GM19240 (cell line): ENCODE results near the gene DUOXA2.
"Not testable (repeated sequence)": the region's sequence is repeated elsewhere in the genome, so short reads cannot be mapped to it uniquely, and the experiment has no call there.

Experiments
- DNase-seq: peaks from one replicate; pipeline ENCODE4 v3.0.0; 2011; ENCODE audit warnings: low spot score; ENCODE audit not compliant: insufficient read length

The DUOXA2 gene

DNA sequence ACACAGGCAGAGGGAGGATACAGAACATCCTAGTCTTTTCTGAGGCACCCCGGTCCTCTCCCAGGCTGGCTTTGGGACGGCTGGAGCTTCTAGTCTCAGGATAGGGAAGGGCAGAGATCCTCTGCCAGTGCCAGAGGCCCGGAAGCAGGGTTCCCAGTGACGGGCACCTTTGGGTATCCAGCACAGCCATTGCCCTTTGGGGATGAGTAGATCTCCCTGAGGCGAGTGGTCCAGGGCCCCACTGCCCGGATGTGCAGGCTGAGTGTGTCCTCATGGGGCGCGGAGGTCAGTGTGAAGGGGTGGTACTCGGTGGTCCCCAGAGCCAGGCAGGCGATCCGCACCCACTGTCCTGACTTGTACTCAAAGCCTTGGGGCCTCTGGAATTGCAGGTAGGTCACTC, 18.5 kb upstream of the DUOXA2 start:
- no peak for DNase-seq

DNA sequence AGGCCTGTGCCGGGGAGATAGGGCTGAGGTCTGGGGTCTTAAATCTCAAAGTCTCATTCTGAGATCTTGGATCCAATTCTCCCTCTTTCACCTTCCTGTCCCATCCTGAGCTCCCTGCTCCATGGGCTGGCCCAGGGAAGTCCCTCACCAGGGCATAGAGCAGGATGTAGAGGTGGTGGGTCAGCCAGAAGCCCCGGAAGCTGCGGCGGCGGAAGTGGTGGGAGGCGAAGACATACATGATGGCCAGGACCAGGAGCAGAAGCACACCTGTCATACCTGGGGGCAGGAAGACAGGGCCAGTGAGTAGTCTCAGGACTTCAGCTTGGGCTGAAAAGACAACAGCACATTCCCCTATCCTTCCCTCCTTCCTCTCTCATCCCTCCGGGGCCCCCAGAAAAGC, 16.7 kb upstream of the DUOXA2 start:
- DNase-seq = no peak

DNA sequence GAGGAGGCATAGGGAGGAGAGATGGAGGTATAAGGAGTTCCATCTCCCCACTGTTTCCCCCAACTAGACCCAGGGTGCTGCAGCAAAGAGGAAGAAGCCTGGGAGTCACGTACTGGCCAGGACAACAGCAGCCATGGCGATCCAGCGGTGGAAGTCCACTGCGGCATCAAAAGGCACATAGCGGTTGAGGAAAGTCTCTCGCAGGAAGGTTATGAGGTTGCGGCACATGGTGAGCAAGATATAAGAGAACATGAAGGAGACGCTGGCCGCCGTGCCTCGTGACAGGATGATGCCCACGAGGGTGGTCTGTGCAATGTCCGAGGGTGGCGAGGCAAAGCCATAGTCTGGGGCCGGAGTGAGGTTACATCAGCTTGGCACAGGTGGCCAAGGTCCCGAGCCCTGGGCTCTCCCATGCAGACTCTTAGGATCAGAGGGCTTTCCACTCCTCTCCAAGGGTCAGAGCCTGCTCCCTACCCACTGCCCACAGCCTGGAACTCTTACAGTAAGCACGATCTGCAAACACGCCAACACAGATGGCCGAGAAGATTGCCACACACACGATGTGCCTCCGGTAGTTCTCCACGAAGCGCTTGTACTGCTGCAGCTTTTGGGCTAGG, 14.5 kb upstream of the DUOXA2 start:
- DNase-seq = no peak

DNA sequence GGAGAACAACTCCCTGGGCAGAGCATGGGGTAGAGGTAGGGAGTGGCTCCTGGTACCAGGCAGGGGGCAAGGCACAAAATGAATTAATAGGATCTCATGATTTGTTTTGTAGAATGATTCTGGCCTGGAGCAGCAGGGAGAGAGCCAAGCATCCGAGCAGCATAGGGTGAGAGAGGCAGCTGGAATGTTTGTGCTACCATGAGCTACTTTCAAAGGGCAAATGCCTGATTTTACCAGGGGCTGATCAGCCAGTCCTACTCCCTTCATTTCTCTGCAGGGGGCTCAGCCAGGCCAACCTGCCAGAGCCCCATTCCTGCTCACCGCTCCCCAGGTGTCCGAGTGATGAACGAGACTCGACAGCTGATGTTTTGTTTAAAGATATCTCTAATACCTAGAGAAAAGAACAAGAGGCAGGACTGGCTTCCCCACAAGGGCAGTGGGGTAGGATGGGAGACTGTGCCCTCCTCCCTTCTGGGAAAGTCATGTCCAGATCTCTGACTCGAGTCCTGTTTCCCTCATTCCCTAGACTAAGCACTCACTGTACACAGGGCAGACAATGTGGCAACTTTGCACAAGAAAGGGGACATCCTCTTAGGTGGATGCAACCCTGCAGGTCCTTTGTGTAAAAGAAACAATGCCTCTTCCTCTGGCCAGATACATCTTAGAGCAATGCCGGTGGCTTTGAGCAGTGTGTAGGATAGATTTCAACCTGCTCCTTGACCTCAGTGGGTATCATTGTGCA, 13.1 kb upstream of the DUOXA2 start:
- no peak for DNase-seq

DNA sequence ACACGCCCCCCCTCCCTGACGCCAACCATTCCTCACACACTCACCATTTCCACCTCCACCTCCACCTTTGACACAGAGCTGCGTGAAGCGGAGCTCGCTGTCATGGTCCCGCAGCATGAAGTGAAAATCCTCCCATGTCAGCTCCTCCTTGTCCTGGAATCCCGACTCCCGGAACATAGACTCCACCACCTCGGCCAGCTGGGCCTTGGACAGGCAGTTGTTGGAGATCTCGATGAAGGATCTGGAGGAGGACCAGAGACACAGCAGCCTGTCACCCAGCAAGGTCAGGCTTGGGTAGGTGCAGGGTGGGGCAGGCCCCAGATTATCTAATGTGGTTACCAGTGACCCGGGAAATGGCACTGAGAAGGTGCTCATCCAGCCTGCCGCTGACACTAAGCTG, 12.4 kb upstream of the DUOXA2 start:
- DNase-seq = no peak

DNA sequence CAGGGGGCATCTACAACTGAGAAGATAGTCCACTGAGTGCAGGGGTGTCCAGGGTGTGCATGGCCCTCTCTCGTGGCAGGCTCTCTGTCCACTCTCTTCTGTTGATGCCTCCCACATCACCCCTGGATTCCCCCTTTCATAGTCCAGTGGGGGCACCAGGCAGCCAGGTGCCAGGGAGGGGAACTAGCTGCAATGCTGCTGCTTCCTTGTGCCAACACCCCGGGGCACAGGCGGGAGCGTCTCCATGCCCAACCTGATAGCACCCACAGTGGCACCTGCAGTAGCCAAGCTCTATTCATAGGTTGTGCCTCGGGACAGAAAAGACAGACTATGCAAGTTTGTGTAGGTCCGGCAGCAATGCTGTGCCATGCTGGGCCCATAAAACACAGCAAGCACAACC, 11.9 kb upstream of the DUOXA2 start:
- no peak for DNase-seq

DNA sequence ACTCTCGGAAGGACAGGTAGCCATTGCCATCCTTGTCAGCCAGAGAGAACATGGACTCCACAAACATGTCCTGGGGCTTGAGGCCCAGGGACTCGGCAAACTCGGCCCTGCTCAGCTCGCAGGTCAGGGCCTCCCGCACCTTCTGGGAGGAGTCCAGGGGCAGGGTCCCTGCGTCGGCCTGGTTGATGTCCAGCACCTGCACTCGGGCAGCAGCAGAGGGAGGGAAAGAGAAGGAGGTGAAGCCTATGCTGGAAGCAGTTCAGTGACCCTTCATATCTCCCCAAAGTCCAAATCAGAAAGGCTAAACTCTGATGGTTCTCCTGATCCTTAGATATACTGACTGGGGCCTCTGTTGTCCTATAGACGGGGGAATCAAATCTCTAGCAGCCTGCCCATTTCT, 10.0 kb upstream of the DUOXA2 start:
- not testable (repeated sequence) for DNase-seq

DNA sequence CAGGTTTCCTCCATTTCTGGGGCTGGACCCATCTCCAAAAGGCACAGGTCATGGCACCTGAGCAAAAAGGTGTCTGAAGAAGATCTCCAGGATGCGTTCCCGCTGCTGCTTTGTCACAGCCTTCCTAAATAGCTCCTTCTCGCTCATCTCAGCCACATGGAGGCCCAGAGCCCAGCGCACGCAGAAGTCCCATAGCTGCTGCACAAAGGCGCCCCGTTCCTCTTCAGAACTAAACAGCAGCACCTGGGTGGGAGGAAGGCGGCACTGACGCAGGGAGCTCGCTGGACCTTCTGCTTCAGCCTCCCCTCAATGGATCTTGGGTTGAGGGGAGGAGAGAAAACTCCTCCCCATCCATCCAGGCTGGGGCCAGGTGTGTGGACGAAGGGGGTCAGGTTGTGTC, 8.5 kb upstream of the DUOXA2 start:
- DNase-seq = no peak

DNA sequence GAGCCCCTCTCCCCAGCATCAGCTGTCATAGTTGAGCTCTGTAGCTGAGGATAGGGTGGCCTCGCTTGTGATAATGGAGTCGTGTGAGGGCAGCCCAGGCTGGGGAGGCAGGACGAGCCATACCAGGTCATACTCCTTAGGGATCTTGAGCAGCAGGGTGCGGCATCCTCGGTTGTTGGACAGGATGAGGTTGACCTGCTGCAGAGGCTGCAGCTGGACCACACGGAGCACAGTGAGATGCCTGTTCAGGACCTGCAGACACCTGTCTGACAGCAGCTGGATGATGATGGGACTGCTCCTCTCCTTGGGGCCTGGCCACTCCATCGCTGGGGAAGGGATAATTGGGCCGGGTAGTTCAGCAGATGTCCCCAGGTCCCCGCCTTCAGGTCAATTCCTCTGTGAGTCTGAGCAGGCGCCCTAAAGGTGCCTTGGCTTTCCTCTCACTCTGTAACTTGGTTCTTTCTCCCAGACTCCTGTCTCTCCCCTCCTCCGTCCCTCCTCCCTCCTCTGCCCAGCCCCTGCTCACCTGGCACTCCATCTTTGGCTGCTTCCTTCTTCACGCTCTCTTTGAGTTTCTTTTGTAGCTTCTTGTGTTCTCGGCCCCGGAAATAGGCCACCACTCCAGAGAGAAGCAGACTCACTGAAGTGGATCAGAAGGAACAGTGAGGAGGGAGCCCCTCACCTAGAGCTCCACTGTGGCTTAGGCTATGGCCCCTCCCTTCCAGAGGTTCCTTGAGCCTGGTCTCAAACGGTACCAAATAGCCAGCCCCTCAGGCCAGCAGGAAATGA, 7.9 kb upstream of the DUOXA2 start:
- DNase-seq = no peak

DNA sequence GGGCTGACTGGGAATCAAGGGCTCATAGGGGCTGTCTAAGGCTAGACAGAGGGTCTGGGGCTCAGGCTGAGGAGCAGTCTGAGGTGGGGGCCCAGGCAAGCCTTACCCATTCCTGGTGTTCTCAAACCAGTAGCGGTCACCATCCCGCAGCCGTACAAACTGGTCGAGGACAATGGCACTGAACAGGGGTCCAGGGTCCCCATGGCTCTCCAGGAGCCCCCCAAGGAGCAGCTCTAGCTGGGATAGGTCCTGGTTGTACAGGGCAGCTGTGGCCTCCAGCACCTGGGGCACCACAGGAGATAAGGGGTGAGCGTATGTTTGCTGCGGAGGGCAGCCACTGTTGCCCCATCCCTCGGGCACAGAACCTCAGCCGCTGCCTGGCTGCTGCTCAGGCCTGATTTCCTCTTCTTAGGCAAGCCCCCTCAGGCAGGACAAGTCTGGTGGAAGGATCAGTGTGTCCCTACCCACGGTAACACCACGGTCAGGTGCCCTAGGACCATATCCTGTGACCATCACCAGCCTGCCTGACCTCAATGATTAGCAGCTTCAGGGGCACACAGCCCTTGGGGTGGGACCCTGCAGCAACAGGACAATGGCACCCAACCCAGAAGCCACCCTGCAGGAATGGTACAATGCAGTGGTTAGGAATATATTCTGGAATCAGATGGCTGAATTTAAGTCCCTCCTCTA, 6.0 kb upstream of the DUOXA2 start:
- no peak for DNase-seq

DNA sequence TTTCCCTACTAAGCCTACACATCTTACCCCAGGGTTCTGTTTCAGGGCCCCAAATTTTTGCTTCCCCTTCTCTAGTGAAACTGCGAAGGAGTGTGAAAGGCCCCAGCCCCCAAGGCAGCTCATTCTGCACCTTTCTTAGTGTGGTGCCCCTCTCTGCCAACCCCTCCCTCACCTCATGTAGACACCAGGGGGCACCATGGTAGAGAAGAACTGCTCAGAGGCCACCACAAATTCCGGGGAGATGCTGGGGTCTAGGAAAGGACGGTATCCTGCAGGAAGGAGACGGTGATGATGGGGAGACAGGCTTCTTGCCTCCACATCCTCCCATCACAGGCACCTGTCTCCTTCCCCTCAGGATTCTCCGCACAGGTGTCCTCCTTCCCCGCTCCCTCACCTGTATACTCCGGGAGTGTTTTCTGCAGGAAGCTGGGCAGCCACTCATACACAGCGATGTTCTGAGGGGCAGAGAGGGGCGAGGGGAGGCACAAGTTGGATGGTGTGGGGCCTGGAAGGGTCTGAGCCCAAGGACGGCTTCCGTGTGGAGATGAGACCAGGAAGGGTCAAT, 3.8 kb upstream of the DUOXA2 start:
- no peak for DNase-seq

DNA sequence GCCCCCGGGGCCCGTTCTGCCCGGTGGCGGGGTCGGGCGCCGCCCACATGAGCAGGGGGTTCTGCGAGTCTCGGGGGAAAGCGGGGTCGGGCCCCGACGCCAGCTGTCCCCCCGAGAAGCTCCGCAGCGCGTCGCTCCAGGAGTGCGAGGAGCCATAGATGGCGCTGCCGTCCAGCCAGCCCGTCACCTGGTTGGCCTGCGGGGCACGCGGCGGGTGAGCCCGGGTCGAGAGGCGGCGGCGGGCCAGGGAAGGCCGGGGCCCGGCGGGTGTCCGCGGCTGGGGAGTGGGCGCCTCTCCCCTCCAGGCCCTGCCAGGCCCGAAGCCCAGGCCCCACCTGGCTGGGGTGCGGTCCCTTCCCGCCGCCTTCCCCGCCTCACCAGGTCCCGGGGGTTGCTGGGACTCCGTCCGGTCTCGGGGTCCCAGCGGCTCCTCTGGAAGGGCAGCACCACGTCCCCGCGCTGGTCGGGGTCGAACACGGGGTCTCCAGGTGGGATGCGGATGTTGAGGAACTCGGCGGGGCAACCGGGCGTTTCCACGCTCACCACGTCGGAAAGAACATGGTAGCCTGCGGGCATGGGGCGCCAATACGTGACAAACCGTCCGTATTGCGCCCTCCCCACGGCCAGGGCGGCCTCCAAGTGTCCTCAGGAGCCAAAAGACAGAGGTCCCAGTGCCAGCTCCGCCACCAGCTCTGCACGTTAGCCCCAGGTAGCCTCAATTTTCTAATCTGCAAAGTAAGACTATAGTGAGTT, 2.6 kb upstream of the DUOXA2 start:
- no peak for DNase-seq

DNA sequence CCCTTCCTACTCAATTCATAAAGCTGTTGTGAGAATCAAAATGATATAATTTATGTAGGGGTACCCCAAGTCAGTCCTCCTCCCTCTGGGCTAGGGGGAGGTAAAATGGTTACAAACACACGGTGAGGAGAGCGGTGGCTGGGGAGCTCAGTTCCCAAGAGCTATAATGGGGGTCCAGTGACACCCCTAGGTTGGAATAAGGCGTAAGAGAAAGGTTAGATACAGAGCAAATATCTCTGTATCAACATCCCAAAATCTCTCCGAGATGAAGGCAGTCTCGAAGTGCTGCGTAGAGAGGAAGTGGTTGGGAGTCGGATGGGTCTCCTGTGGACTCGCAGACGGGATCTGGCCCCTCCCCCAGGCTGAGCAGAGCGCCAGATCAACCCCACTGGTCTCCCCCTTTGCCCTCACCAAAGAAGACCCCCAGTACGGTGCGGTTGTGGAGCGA, 2.0 kb upstream of the DUOXA2 start:
- DNase-seq = no peak

DNA sequence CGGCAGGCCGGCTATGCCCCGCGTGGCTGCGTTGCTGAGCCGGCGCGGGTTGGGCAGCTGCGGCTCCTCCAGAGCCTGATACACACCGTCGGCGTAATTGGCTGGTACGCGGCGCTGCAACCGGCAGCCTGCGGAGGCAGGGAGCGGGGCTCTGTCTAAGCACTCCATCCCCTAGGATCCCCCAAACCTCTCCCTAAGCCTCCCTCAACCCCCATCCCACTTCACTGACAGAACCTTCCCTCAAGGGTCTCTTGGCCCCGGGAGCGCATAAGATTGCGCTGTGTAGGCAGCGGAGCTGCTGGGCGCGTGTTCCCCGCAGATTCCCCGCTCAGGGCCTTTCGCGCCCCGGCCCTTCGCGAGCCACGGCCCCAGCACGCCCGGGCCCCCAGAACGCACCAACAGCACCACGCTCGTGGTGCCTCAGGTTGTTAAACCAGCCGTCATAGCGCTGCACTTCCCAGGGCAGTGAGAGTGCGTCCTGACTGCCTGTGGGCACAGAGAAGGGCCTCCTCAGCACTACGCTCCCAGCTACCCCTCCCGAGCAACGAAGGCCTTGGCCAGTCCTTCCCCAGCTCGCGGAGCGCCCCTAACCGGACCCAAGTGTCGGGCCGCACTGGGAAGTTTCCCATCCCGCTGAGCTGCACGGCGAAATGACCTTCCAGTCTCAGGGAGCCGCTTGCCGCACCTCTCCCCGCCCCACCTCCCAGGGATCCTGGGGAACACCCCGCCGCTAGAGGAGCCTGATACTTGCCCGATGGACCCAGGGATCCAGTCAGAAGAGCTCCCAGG, 1.3 kb upstream of the DUOXA2 start:
- no peak for DNase-seq

DNA sequence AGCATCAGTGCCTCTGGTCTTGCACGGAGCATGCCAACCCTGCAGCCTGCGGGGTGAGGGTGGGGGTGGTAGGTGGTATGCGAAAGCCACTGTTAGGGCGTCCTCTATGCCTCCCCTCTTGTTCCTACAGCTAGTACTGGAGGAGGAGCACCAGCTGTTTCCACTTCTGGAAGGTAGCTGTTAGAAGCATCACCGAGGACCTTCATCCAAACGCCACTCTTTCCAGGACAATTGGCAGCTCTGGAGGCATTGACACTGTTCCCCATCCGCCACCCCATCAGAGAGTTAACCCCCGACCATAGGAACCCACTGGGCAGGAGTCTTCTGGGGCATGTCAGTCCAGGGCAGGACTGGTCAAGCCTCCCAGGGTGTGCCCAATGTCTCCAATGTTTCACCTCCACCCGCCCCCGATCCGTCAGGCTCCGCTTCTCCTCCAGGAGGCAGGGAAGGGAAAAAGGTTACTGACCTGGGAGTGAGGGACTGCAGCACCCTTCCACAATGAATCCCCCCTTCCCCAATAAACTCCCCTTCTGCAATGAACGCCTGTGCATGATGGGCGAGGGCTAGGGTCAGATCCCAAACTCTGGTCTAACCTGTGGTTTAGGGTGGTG, 641 bp upstream of the DUOXA2 start:
- no peak for DNase-seq

DNA sequence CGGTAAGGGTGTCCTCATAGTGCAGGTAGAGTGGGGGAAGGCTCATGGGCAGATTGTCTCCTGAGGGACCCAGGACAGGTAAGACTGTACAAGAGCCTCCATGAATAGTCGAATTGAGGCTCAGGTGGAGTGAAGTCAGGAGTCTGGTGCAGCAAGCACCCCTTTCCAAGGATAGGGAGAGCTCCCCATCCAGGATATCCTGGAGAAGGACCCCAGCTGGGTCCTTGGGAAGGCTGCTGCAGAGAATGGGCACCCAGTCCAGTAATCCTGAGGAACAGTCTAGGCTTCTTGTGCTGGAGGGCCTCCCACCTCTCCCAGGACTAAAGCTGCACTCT, 592 bp downstream of the DUOXA2 start:
- DNase-seq = no peak

DNA sequence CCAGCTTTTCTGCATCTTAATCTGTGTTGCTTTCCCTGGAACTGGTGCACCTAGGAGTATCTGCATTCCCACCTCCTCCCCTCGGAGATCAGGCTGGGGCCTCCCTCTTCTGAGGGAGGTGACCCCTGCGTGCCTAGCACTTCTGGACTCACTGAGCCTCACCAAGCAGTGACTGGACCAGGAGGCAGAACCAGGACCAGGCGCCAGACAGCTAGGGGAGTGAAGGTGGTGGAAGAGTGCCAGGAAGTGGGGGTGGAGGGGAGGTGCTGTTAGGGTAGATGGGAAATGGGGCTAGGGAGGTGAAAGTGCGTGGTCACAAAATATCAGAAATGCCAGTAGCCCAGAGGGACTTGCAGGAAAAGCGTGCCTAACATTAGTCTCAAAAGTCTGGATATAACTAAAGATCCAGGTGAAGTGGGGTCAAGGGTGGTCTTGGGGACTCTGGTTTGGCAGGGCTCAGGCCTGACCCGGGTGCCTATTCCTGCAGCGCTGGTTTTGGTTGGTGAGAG, 1.2 kb downstream of the DUOXA2 start:
- DNase-seq = no peak

DNA sequence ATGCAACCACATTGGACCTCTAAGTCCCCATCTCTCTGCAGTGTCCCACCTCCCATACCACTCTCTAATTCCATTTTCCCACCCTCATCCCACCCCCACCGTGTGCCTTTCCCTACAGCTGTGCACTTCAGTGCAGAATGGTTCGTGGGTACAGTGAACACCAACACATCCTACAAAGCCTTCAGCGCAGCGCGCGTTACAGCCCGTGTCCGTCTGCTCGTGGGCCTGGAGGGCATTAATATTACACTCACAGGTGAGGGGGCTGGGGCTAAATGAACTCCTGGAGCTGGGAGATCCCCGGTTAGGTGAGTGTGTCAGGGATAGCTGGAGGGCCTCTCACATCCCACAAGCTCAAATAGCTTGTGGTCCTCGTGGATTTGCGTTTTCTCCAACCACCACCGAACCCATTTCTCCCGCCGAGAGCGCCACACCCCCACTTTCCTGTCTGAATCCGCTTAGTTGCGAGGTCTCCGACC, 1.9 kb downstream of the DUOXA2 start:
- DNase-seq = no peak
